Testis (tissue), 3 donors: ENCODE results near the gene LDAH. TPM values are rescaled to one million over a fixed set of nuclear protein-coding genes. Genes with fewer than 3 reads are reported as not detected.

Experiments used
- DNase-seq: peaks from one replicate; pipeline ENCODE4 v3.0.0-alpha.2; 2019
- H3K27ac ChIP-seq, 2 donors: fragments of 200-600 bp; sonication (generic); one replicate each; pipeline ENCODE4 v1.5.1; 2019
- H3K27me3 ChIP-seq: fragments of 200-600 bp; sonication (generic); one replicate; pipeline ENCODE4 v1.5.1; 2019
- H3K36me3 ChIP-seq: fragments of 200-600 bp; sonication (generic); one replicate; pipeline ENCODE4 v1.5.1; 2017; ENCODE audit warnings: low read depth; ENCODE audit errors: missing control alignments
- H3K4me1 ChIP-seq: fragments of 200-600 bp; sonication (generic); one replicate; pipeline ENCODE4 v1.5.1; 2019
- H3K4me3 ChIP-seq, 2 donors: fragments of 200-600 bp; sonication (generic); one replicate each; pipeline ENCODE4 v1.5.1; 2017 to 2019
- H3K9me3 ChIP-seq: fragments of 200-600 bp; sonication (generic); one replicate; pipeline ENCODE4 v1.5.1; 2017
- POLR2A ChIP-seq: fragments of 450-650 bp; IDR thresholded peaks from one replicate; pipeline ENCODE4 v1.6.1; 2017; ENCODE audit warnings: antibody characterized with exemption, mild to moderate bottlenecking, moderate library complexity
- WGBS, 2 donors: methylation state at CpG; one replicate each; pipeline ENCODE4 v1.1.5; 2018; 5-methylcytosine and 5-hydroxymethylcytosine counted together
- intact Hi-C: fragments of 100-400 bp; cut with DNase I; formaldehyde crosslinking; loops from one replicate; pipeline ENCODE4 v1.15.1; 2023; ENCODE audit warnings: low total_unique reads
- polyA plus RNA-seq: library from polyadenylated mRNA; stranded (reverse); fragments of 350-450 nt; fragmentation: Illumina TruSeq; extraction: RNeasy Lipid Tissue Mini Kit (QIAGEN cat#74804); gene quantifications from one replicate; pipeline ENCODE4 v1.2.3, GENCODE V29; 2014; ENCODE audit warnings: low read depth, low replicate concordance; ENCODE audit not compliant: insufficient read depth
- total RNA-seq, 2 donors: library from RNA; depleted of rRNA; stranded (reverse); fragments of >200 nt; gene quantifications; one replicate each; pipeline ENCODE4 v1.2.3, GENCODE V29; 2016
- TF ChIP-seq, protein P1 (sequence below), 3 experiments: fragments of 450-650 bp in 2 of 3; fragments of 200-600 bp in 1 of 3; sonication (generic) in 1 of 3; IDR thresholded peaks; one replicate each; pipeline ENCODE4 v1.5.1; 2016 to 2019; ENCODE audit warnings: antibody characterized with exemption in 3 of 3, mild to moderate bottlenecking in 2 of 3, moderate library complexity in 1 of 3

The LDAH gene
- total and polyA plus RNA-seq, 3 donors from 2014 or later = 9.3 to 19.4 (median 12.7) TPM

DNA sequence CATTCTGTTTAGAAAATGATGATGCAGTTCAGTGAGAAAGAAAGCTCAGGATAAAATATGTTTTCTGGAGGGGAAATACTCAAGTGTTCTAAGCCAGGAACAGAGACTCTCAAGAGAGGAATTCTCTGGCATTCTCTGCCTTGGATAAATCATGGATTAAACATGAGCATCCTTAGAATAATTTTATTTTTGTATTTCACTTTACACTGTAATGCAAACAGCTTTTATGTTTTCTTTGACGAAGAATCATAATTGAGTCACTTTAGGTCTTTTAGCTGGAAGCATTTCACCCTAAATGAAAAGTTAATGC, 144.9 kb downstream of the LDAH start:
- WGBS, 2 donors = 70 to 85% methylated on average over 1 of the region's 1 CpG
- Histone ChIP-seq H3K36me3 (no peaks in the 10 kb centered on the region), H3K27ac (no peak overlapping the region), H3K9me3 (no peaks in the 10 kb centered on the region), H3K27me3 (no peaks in the 10 kb centered on the region), H3K4me3 (no peak overlapping the region), H3K4me1 (peaks cover 4% of the 10 kb centered on the region)
- no peak for TF ChIP-seq POLR2A
- TF ChIP-seq, protein P1, sequence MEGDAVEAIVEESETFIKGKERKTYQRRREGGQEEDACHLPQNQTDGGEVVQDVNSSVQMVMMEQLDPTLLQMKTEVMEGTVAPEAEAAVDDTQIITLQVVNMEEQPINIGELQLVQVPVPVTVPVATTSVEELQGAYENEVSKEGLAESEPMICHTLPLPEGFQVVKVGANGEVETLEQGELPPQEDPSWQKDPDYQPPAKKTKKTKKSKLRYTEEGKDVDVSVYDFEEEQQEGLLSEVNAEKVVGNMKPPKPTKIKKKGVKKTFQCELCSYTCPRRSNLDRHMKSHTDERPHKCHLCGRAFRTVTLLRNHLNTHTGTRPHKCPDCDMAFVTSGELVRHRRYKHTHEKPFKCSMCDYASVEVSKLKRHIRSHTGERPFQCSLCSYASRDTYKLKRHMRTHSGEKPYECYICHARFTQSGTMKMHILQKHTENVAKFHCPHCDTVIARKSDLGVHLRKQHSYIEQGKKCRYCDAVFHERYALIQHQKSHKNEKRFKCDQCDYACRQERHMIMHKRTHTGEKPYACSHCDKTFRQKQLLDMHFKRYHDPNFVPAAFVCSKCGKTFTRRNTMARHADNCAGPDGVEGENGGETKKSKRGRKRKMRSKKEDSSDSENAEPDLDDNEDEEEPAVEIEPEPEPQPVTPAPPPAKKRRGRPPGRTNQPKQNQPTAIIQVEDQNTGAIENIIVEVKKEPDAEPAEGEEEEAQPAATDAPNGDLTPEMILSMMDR (IDR thresholded peaks at IDR 0.05) = no peak
- DNase-seq = no peak
- intact Hi-C loops = no loop called here

DNA sequence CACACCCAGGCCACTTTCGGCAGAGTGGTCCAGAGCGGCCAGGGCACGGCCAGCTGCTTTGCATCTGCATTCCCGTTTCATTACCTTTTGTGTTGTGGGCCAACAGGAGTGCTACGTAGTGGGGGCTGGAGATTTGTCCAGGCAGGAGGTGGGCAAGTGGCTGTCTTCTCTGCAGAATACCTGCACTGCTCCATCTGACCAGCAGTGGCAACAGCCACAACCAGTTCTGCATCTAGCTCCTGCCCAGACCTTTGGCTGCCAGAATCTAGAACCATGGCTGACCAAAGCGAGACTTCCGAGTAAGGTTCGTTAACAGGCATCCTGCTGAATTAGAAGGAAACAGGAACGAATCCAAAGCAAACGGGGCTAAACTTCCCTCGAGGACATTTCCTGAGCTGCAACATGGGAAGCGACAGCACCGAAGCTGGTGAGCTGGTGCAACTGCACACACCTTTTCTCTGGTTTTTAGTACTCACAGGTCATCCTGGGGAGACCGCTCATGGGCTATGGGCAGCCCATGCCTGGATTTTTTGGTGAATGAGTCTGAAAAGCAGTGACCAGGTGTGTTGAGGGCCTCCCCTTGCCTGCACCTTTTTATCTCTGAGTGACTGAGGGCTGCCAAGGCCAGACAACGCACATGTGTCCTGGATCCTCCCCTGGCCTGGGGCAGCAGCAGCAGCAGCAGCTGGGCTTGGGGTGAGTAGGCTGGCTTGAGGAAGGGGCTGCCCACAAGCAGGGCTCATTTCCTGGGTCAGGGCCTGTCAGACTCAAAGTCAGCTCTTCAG, 145.4 kb downstream of the LDAH start:
- peaks cover 4% of the 10 kb centered on the region for H3K27me3 ChIP-seq
- H3K9me3 ChIP-seq = no peaks in the 10 kb centered on the region
- no peak overlapping the region for H3K27ac ChIP-seq
- peaks cover 4% of the 10 kb centered on the region for H3K4me1 ChIP-seq
- intact Hi-C loops = no loop called here
- WGBS, 2 donors = 79 to 81% methylated on average over 11 to 15 of the region's 15 CpGs
- H3K4me3 ChIP-seq = no peak overlapping the region
- no peak for DNase-seq
- no peak for TF ChIP-seq POLR2A
- no peaks in the 10 kb centered on the region for H3K36me3 ChIP-seq

DNA sequence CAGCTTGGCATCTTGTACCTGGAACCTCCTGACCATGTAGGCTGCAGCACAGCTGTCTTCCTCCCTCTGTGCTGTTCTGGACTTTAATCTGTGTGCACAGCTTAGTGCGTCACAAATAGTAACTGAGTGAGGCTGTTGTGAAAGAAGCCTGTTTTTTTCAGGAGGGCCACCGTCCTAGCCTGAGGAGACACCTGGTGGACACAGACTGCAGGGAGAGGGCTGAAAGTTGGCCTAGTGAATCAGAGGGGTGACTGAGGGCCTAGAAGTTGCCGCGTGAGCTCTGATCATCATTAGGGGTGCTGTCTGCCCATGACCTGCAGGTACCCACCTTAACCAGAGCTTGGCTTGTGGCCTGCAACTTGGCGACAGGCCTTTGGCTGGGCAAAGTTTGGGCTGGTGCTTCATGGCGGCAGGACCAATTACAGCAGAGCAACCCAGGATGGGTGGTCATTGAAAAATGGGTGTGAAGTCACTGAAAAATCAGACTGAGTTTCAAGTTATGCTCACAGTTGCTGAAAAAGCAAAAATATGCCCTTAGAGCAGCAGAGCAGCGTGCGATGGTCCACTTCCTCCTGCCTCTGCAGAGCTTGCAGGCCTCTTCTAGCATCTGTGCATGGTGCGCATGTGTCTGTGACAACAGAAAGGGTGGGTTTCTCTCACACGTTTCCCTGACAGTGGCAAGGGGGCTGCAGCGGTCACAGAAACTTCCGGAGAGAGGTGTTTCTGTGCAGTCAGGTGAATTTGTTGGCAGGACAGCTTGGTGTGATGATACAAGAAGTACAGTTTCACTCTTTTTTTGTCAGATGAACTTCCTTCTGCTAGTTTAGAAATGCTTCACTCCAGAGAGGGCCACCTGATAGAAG, 146.3 kb downstream of the LDAH start:
- TF ChIP-seq, protein P1 (IDR thresholded peaks at IDR 0.05) = no peak
- no peak for TF ChIP-seq POLR2A
- Histone ChIP-seq H3K27ac (no peak overlapping the region), H3K9me3 (no peaks in the 10 kb centered on the region), H3K4me3 (no peak overlapping the region), H3K27me3 (peaks cover 8% of the 10 kb centered on the region), H3K4me1 (peaks cover 4% of the 10 kb centered on the region), H3K36me3 (no peaks in the 10 kb centered on the region)
- 87 to 96% methylated on average over 11 to 12 of the region's 12 CpGs for WGBS, 2 donors
- no peak for DNase-seq
- intact Hi-C loops = no loop called here

DNA sequence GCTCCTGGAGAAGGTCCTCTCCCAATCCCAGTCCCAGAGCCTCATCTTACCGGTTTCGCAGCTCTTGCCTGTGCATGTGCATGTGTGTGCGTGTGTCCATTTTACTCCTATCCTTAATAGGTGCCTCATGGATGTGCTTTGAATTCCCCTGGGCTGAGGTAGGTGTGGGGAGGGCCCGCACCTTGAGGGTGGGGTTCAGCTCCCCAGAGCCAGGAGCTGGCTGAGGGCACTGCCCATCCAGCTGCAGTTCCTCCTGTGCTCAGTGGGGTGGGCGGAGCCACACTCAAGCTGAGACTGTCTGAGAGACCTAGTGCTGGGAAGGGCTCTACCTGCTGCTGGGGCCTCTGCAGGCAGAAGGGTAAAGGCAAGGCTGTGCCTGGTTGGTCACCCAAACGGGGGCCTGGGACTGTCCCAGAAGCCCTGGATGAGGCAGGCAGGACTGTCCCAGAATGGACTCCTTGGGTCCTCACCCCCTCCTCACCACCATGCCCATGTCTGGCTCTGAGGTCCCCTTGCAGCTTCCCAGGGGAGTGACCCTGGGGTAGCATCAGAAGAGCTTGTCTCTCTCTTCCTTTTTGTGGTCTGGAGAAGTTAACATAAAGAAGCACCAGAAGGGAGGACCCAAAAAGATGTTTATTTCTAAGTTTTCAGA, 147.1 kb downstream of the LDAH start:
- DNase-seq = no peak
- 68 to 83% methylated on average over 4 to 6 of the region's 6 CpGs for WGBS, 2 donors
- no peaks in the 10 kb centered on the region for H3K9me3 ChIP-seq
- no peak overlapping the region for H3K27ac ChIP-seq
- H3K4me3 ChIP-seq = no peak overlapping the region
- H3K27me3 ChIP-seq = peaks cover 8% of the 10 kb centered on the region
- no peaks in the 10 kb centered on the region for H3K36me3 ChIP-seq
- H3K4me1 ChIP-seq = peaks cover 4% of the 10 kb centered on the region
- intact Hi-C loops = no loop called here
- no peak for TF ChIP-seq POLR2A
- TF ChIP-seq, protein P1 (IDR thresholded peaks at IDR 0.05) = no peak
